Fibroblast of the aortic adventitia (primary cell): Measurements from ENCODE around the gene SLC15A3. TPM values are rescaled to one million over a fixed set of nuclear protein-coding genes. Genes with fewer than 3 reads are reported as not detected.
A peak's percentile ranks its signal among the peaks of the same experiment; 100 is the strongest.

ENCODE experiments used
- DNase-seq: peaks from one replicate; pipeline ENCODE4 v3.0.0-alpha.2; 2010; ENCODE audit warnings: low read depth
- H3K4me3 ChIP-seq: 2 replicates; pipeline ENCODE4 v1.5.1; 2011; ENCODE audit warnings: low read depth, mild to moderate bottlenecking, control low read depth, low read length, moderate library complexity
- CTCF ChIP-seq: IDR thresholded peaks from 2 replicates; pipeline ENCODE4 v1.5.1; 2011; ENCODE audit warnings: mild to moderate bottlenecking, low read length, control low read depth, inconsistent platforms; ENCODE audit not compliant: insufficient read depth
- total RNA-seq: library from RNA; depleted of rRNA; stranded (reverse); fragments of >200 nt; gene quantifications from 2 replicates; pipeline ENCODE4 v1.2.3, GENCODE V29; 2012; ENCODE audit warnings: low replicate concordance

SLC15A3 gene
- total RNA-seq, 1 donor = 6.8 TPM

- no peak for TF ChIP-seq CTCF
- no peak for DNase-seq
- H3K4me3 ChIP-seq = no peak overlapping the region
Measured at GRCh38 chr11:60948250-60948649, 3.7 kb downstream of the SLC15A3 start.

DNA sequence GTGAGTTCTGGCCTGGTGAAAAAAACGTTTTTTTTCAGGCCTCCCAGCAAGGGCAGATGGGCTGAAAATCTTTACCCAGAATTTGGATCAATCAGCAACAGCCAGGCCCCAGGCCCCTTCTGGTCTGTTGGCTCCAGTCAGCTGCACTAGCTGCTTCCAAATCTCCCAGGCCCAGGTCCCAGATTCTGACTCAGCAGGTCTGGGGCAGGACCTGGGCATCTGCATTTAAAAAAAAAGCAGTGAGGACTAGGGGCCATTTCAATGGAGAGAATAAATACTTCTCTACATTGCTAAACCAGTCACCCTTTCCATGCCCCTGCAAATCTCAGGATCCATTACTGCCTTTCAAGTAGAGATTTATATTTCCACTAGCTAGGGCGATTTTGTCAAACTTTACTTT is 4.3 kb downstream of the SLC15A3 start:
- H3K4me3 ChIP-seq = no peak overlapping the region
- DNase-seq = peak; percentile 56
- no peak for TF ChIP-seq CTCF

GRCh38 chr11:60946601-60947264 is 5.2 kb downstream of the SLC15A3 start:
- no peak for TF ChIP-seq CTCF

DNA sequence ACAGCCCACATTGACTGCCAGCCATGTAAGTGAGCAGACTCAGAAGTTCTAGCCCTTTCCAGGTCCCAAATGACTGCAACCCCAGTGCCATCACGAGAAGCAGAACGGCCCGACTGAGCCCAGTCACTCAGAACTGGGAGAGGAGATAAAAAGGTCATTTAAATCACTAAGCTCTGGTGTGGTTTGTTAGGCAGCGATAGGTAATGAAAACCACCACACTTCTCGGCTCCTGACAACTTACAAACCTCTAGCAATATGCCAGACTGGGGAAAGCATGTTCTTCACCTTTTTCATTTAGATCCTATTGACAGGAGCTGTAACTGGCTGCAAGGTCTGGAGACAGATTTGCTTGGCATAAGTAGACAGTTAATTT is 6.7 kb downstream of the SLC15A3 start:
- TF ChIP-seq CTCF = no peak
- no peak for DNase-seq
- H3K4me3 ChIP-seq = no peak overlapping the region

More at GRCh38 chr11:60946601-60947264, 5.2 kb downstream of the SLC15A3 start:
- no peak for DNase-seq
- H3K4me3 ChIP-seq = no peak overlapping the region

GRCh38 chr11:60944490-60945294 is 7.3 kb downstream of the SLC15A3 start:
- DNase-seq = no peak
- H3K4me3 ChIP-seq = no peak overlapping the region
- TF ChIP-seq CTCF = peak; percentile 36

GRCh38 chr11:60942970-60943565 is 8.9 kb downstream of the SLC15A3 start:
- no peak for DNase-seq
- H3K4me3 ChIP-seq = no peak overlapping the region
- TF ChIP-seq CTCF = no peak
